Measurements from ENCODE around the gene WNT3. TPM values are rescaled to one million over a fixed set of nuclear protein-coding genes. Genes with fewer than 3 reads are reported as not detected.

Gene WNT3
- total and polyA plus RNA-seq, 10 of the 15 experiments (the other 5 are each of a cell fraction or from before 2014, with no cell fraction given) = 0.01 to 0.03 TPM; not detected in 8

DNA sequence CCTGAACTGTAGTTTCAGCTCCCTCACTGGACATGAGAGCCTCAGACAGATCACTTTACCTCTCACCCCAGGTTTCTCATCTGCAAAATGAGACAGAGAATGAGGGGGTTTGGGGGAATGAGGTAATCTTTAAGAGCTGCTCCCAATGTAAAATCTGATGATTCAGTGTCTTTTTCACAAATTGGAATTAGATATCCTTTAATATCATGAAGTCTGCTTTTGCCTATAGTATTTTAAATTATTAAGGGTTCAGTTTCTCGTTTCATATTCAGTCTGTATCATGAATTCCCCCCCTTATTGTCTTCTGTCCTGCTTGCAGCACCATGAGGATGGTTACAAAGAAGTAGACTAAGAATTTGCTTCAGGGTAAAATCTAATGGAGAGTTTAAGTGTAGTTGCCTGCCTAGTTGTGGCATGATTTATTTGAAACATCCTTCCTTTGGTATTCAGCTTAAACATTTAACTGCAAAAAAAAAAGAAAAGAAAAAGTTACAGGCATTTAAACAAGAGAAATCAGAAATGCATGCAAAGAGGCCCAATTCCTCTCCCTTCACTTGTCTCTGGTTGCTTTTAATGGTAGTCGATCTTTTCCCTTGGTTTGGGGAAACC lies 77.3 kb downstream of the WNT3 start (continued):
- TF ChIP-seq CTCF (IDR thresholded peaks at IDR 0.05 in 2 of 3, conservative IDR thresholded peaks at IDR 0.05 in 1 of 3; ENCODE audit: control insufficient read depth in 2 of 3, extremely low read depth in 1 of 3, insufficient read depth in 1 of 3, low read depth in 3 of 3, low read length in 3 of 3) (no peak), PBX3 (IDR thresholded peaks at IDR 0.05; ENCODE audit: insufficient replicate concordance, low read depth, low read length) (no peak), BRCA1 (IDR thresholded peaks at IDR 0.05; ENCODE audit: low read depth, low read length) (no peak), MXI1 (IDR thresholded peaks at IDR 0.05; ENCODE audit: low read depth, low read length) (no peak), BMI1 (IDR thresholded peaks at IDR 0.05; ENCODE audit: borderline replicate concordance) (no peak)

DNA sequence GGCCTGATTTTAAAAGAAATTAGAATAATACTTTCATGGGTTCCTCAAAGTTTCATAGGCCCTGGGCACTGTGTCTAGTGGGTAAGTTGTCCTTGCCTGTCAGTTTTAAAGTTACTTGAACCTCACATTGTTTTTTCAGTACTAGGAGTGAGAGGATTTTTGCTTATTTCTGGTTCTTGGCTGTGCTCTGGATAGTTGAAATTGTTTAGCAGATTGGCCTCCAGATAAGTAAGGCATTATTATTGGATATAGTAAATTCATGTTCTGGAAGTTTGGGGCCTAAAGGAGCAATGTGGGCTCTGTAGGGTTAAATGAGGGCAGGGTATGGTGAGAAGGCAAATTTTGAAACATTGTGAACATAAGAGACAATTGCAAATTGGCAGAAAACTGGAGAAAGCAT lies 78.5 kb downstream of the WNT3 start:
- no peak for ATAC-seq
- no peak for TF ChIP-seq SMAD5 (IDR thresholded peaks at IDR 0.05; ENCODE audit: low read depth)
- TF ChIP-seq BCL3 (IDR thresholded peaks at IDR 0.05; ENCODE audit: borderline replicate concordance, insufficient read depth, low read depth, low read length, poor library complexity, severe bottlenecking) = no peak
- TF ChIP-seq ASH2L (IDR thresholded peaks at IDR 0.05; ENCODE audit: borderline replicate concordance, low read depth) = no peak
- TF ChIP-seq ATF2 (IDR thresholded peaks at IDR 0.05; ENCODE audit: low read length) = no peak
- TF ChIP-seq MTA3 (IDR thresholded peaks at IDR 0.05; ENCODE audit: borderline replicate concordance, low read length) = no peak
- no peak for TF ChIP-seq HDAC2 (IDR thresholded peaks at IDR 0.05)
- Histone ChIP-seq H3K36me3 (ENCODE audit: control insufficient read depth in 2 of 2, insufficient read depth in 2 of 2, low read length in 1 of 2) (no peaks in the 10 kb centered on the region), H2AFZ (ENCODE audit: control insufficient read depth, low read depth, low read length) (no peak overlapping the region), H3K9me3 (replicated peaks; ENCODE audit: control insufficient read depth, insufficient read depth, low read length) (no peaks in the 10 kb centered on the region), H3K27ac (ENCODE audit: control insufficient read depth, insufficient read depth) (no peak overlapping the region), H3K27me3 (replicated peaks in 1 of 2; ENCODE audit: control insufficient read depth in 2 of 2, insufficient read depth in 2 of 2, low read length in 1 of 2) (no peaks in the 10 kb centered on the region), H3K4me1 (ENCODE audit: control insufficient read depth, insufficient read depth, low read length) (peaks cover 4% of the 10 kb centered on the region; the same call in 1 of the 2 replicates), H4K20me1 (ENCODE audit: control insufficient read depth, insufficient read depth) (no peaks in the 10 kb centered on the region), H3K9ac (ENCODE audit: control insufficient read depth, insufficient read depth, low read length) (no peak overlapping the region), H3K4me2 (ENCODE audit: control insufficient read depth, insufficient read depth) (no peak overlapping the region), H3K4me3 (no peak overlapping the region), H3K79me2 (ENCODE audit: control insufficient read depth, insufficient read depth, low read length) (no peaks in the 10 kb centered on the region)
- ChIA-PET RAD21 (ENCODE audit: unreplicated experiment) (no interaction called here), SMC1A (ENCODE audit: uncharacterized antibody, unreplicated experiment) (interaction anchor here (1.0 kb wide), 1 partner anchor 13 kb away, joined by 3 read pairs; no protein-coding TSS in a partner anchor), CTCF (no interaction called here), POLR2A (no interaction called here)
- no peak for FAIRE-seq
- no peak for DNase-seq (ENCODE audit: low read depth, low spot score)
- in situ Hi-C loops (cut with MboI) (no loop called here), intact Hi-C loops (cut with micrococcal nuclease; ENCODE audit: unreplicated experiment) (no loop called here)
- BruUV-seq (replicated peaks) = no TSS peak

Measured in GM12878 (cell line).